Panc1 (cell line): Measurements from ENCODE around the gene CCR1.

ENCODE experiments used
- CTCF ChIP-seq: fragments of 450-650 bp; IDR thresholded peaks from 2 replicates; pipeline ENCODE4 v1.5.1; 2017; ENCODE audit warnings: mild to moderate bottlenecking
- POLR2AphosphoS5 ChIP-seq: IDR thresholded peaks from 2 replicates; pipeline ENCODE4 v1.6.1; 2012; ENCODE audit warnings: mild to moderate bottlenecking, low read depth, low read length, moderate library complexity
- SIN3A ChIP-seq: IDR thresholded peaks from 2 replicates; pipeline ENCODE4 v1.6.1; 2012; ENCODE audit warnings: low read depth, mild to moderate bottlenecking, low read length, moderate library complexity, borderline replicate concordance; ENCODE audit not compliant: insufficient read depth
- TCF7L2 ChIP-seq: IDR thresholded peaks from 2 replicates; pipeline ENCODE4 v1.6.1; 2011; ENCODE audit warnings: mild to moderate bottlenecking, low read depth, low read length, inconsistent platforms

DNA sequence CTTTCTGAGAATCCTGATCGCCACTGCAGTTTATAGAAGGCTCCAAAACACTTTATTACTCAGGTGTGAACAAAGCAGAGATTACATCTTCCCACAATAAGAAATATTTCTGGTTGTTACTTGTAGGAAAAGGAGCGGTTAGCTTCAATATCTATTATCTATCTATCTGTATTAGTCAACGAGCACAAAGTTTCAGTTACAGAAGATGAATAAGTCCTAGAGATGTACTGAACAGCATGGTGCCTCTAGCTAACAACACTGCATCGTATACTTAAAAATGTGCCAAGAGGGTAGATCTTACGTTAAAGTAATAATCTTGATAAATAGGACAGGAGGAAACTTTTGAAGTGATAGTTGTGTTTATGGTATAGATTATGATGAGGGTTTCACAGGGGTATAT, 23.2 kb upstream of the CCR1 start:
- TF ChIP-seq CTCF (no peak), POLR2AphosphoS5 (no peak), SIN3A (no peak), TCF7L2 (no peak)
